HEK293 (cell line): ENCODE data around the gene RANBP10.

Experiments used
- GLI4 ChIP-seq: fragments of 450-650 bp; formaldehyde crosslinking; IDR thresholded peaks from 2 replicates; pipeline ENCODE4 v1.5.1; 2016; ENCODE audit warnings: missing biosample characterization, missing genetic modification characterization
- KLF8 ChIP-seq: fragments of 450-650 bp; formaldehyde crosslinking; IDR thresholded peaks from 2 replicates; pipeline ENCODE4 v1.5.1; 2016; ENCODE audit warnings: missing biosample characterization, missing genetic modification characterization
- PRDM10 ChIP-seq: fragments of 450-650 bp; formaldehyde crosslinking; IDR thresholded peaks from 2 replicates; pipeline ENCODE4 v1.5.1; 2016; ENCODE audit warnings: missing biosample characterization, missing genetic modification characterization
- PRDM2 ChIP-seq: fragments of 450-650 bp; formaldehyde crosslinking; IDR thresholded peaks from 2 replicates; pipeline ENCODE4 v1.5.1; 2016; ENCODE audit warnings: missing biosample characterization, missing genetic modification characterization, borderline replicate concordance
- SETDB1 ChIP-seq: IDR thresholded peaks from one replicate; pipeline ENCODE4 v1.6.1; 2017; ENCODE audit warnings: mild to moderate bottlenecking, low read length, moderate library complexity, mixed read lengths; ENCODE audit not compliant: insufficient read length
- SP7 ChIP-seq: fragments of 450-650 bp; formaldehyde crosslinking; IDR thresholded peaks from 2 replicates; pipeline ENCODE4 v1.5.1; 2016; ENCODE audit warnings: missing biosample characterization, missing genetic modification characterization
- ZFP41 ChIP-seq: fragments of 450-650 bp; formaldehyde crosslinking; IDR thresholded peaks from 2 replicates; pipeline ENCODE4 v1.5.1; 2016; ENCODE audit warnings: missing biosample characterization, missing genetic modification characterization, borderline replicate concordance
- ZNF132 ChIP-seq: fragments of 450-650 bp; formaldehyde crosslinking; IDR thresholded peaks from 2 replicates; pipeline ENCODE4 v1.5.1; 2017; ENCODE audit warnings: missing biosample characterization, missing genetic modification characterization, borderline replicate concordance
- ZNF169 ChIP-seq: fragments of 450-650 bp; formaldehyde crosslinking; IDR thresholded peaks from 2 replicates; pipeline ENCODE4 v1.5.1; 2016; ENCODE audit warnings: missing biosample characterization, missing genetic modification characterization
- ZNF23 ChIP-seq: fragments of 450-650 bp; formaldehyde crosslinking; IDR thresholded peaks from 2 replicates; pipeline ENCODE4 v1.5.1; 2016; ENCODE audit warnings: missing biosample characterization, missing genetic modification characterization, borderline replicate concordance
- ZNF311 ChIP-seq: fragments of 450-650 bp; formaldehyde crosslinking; IDR thresholded peaks from 2 replicates; pipeline ENCODE4 v1.5.1; 2017; ENCODE audit warnings: missing biosample characterization, missing genetic modification characterization, borderline replicate concordance
- ZNF37A ChIP-seq: fragments of 450-650 bp; IDR thresholded peaks from 2 replicates; pipeline ENCODE4 v1.5.1; 2018; ENCODE audit warnings: missing biosample characterization, missing genetic modification characterization
- ZNF394 ChIP-seq: fragments of 450-650 bp; formaldehyde crosslinking; IDR thresholded peaks from 2 replicates; pipeline ENCODE4 v1.5.1; 2016; ENCODE audit warnings: missing biosample characterization, missing genetic modification characterization, mild to moderate bottlenecking, moderate library complexity, borderline replicate concordance
- ZNF423 ChIP-seq: fragments of 450-650 bp; formaldehyde crosslinking; IDR thresholded peaks from 2 replicates; pipeline ENCODE4 v1.5.1; 2016; ENCODE audit warnings: missing biosample characterization, missing genetic modification characterization
- ZNF530 ChIP-seq: fragments of 450-650 bp; formaldehyde crosslinking; IDR thresholded peaks from 2 replicates; pipeline ENCODE4 v1.5.1; 2016; ENCODE audit warnings: low read depth, missing biosample characterization, missing genetic modification characterization
- ZNF561 ChIP-seq: fragments of 450-650 bp; IDR thresholded peaks from 2 replicates; pipeline ENCODE4 v1.5.1; 2018; ENCODE audit warnings: missing biosample characterization, missing genetic modification characterization, borderline replicate concordance
- ZNF580 ChIP-seq: fragments of 450-650 bp; formaldehyde crosslinking; IDR thresholded peaks from 2 replicates; pipeline ENCODE4 v1.5.1; 2016; ENCODE audit warnings: missing biosample characterization, missing genetic modification characterization
- ZNF600 ChIP-seq: fragments of 450-650 bp; formaldehyde crosslinking; IDR thresholded peaks from 2 replicates; pipeline ENCODE4 v1.5.1; 2016; ENCODE audit warnings: missing biosample characterization, missing genetic modification characterization
- ZNF777 ChIP-seq: fragments of 450-650 bp; formaldehyde crosslinking; IDR thresholded peaks from 2 replicates; pipeline ENCODE4 v1.5.1; 2017; ENCODE audit warnings: missing biosample characterization, missing genetic modification characterization, borderline replicate concordance
- ZNF785 ChIP-seq: fragments of 450-650 bp; formaldehyde crosslinking; IDR thresholded peaks from 2 replicates; pipeline ENCODE4 v1.5.1; 2016; ENCODE audit warnings: missing biosample characterization, missing genetic modification characterization
- TF ChIP-seq, protein P1 (sequence below): fragments of 450-650 bp; formaldehyde crosslinking; IDR thresholded peaks from 2 replicates; pipeline ENCODE4 v1.5.1; 2017; ENCODE audit warnings: missing biosample characterization, missing genetic modification characterization
- TF ChIP-seq, protein P2 (sequence below): fragments of 450-650 bp; IDR thresholded peaks from 2 replicates; pipeline ENCODE4 v1.5.1; 2018; ENCODE audit warnings: missing biosample characterization, mild to moderate bottlenecking, missing genetic modification characterization
- TF ChIP-seq, protein P3 (sequence below): fragments of 450-650 bp; formaldehyde crosslinking; IDR thresholded peaks from 2 replicates; pipeline ENCODE4 v1.5.1; 2016; ENCODE audit warnings: missing biosample characterization, missing genetic modification characterization

The RANBP10 gene

GRCh38 chr16:67842509-67843342 is 36.4 kb upstream of the RANBP10 start (continued):
- TF ChIP-seq PRDM10 (tag by site-specific recombination) (no peak), ZFP41 (tag by site-specific recombination) (no peak), ZNF600 (peak; percentile 53; the same call in 1 of the 2 replicates), SP7 (tag by site-specific recombination) (no peak), ZNF530 (tag by site-specific recombination) (no peak), ZNF394 (tag by site-specific recombination) (no peak), GLI4 (tag by site-specific recombination) (no peak), ZNF777 (tag by site-specific recombination) (peak; percentile 74; the same call in 1 of the 2 replicates), ZNF785 (tag by site-specific recombination) (no peak), SETDB1 (no peak), ZNF132 (no peak), ZNF580 (tag by site-specific recombination) (no peak), ZNF23 (tag by site-specific recombination) (no peak), ZNF311 (no peak), ZNF423 (no peak), ZNF37A (no peak), PRDM2 (tag by site-specific recombination) (peak; percentile 81; the same call in 1 of the 2 replicates), KLF8 (no peak), ZNF561 (no peak), ZNF169 (peak; percentile 91; the same call in 1 of the 2 replicates)
- TF ChIP-seq, protein P1, sequence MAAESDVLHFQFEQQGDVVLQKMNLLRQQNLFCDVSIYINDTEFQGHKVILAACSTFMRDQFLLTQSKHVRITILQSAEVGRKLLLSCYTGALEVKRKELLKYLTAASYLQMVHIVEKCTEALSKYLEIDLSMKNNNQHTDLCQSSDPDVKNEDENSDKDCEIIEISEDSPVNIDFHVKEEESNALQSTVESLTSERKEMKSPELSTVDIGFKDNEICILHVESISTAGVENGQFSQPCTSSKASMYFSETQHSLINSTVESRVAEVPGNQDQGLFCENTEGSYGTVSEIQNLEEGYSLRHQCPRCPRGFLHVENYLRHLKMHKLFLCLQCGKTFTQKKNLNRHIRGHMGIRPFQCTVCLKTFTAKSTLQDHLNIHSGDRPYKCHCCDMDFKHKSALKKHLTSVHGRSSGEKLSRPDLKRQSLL (tag by site-specific recombination): no peak
- TF ChIP-seq, protein P2, sequence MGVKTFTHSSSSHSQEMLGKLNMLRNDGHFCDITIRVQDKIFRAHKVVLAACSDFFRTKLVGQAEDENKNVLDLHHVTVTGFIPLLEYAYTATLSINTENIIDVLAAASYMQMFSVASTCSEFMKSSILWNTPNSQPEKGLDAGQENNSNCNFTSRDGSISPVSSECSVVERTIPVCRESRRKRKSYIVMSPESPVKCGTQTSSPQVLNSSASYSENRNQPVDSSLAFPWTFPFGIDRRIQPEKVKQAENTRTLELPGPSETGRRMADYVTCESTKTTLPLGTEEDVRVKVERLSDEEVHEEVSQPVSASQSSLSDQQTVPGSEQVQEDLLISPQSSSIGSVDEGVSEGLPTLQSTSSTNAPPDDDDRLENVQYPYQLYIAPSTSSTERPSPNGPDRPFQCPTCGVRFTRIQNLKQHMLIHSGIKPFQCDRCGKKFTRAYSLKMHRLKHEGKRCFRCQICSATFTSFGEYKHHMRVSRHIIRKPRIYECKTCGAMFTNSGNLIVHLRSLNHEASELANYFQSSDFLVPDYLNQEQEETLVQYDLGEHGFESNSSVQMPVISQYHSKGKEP: peak; percentile 97
- TF ChIP-seq, protein P3, sequence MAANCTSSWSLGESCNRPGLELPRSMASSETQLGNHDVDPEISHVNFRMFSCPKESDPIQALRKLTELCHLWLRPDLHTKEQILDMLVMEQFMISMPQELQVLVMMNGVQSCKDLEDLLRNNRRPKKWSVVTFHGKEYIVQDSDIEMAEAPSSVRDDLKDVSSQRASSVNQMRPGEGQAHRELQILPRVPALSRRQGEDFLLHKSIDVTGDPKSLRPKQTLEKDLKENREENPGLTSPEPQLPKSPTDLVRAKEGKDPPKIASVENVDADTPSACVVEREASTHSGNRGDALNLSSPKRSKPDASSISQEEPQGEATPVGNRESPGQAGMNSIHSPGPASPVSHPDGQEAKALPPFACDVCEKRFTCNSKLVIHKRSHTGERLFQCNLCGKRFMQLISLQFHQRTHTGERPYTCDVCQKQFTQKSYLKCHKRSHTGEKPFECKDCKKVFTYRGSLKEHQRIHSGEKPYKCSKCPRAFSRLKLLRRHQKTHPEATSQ (tag by site-specific recombination): 0 out of 2 replicates have a peak, but pooled peaks have one; percentile 43
